GM12874 (cell line): ENCODE data around the gene ZBTB7A.

Source experiments
- CTCF ChIP-seq: IDR thresholded peaks from 2 replicates; pipeline ENCODE4 v1.5.1; 2011; ENCODE audit warnings: low read depth, mild to moderate bottlenecking, control low read depth, low read length, moderate library complexity; ENCODE audit not compliant: insufficient read depth

ZBTB7A gene

GRCh38 chr19:4098493-4098892 lies 31.8 kb upstream of the ZBTB7A start:
- no peak for TF ChIP-seq CTCF

GRCh38 chr19:4097501-4097900 lies 30.8 kb upstream of the ZBTB7A start:
- TF ChIP-seq CTCF, result no peak

DNA sequence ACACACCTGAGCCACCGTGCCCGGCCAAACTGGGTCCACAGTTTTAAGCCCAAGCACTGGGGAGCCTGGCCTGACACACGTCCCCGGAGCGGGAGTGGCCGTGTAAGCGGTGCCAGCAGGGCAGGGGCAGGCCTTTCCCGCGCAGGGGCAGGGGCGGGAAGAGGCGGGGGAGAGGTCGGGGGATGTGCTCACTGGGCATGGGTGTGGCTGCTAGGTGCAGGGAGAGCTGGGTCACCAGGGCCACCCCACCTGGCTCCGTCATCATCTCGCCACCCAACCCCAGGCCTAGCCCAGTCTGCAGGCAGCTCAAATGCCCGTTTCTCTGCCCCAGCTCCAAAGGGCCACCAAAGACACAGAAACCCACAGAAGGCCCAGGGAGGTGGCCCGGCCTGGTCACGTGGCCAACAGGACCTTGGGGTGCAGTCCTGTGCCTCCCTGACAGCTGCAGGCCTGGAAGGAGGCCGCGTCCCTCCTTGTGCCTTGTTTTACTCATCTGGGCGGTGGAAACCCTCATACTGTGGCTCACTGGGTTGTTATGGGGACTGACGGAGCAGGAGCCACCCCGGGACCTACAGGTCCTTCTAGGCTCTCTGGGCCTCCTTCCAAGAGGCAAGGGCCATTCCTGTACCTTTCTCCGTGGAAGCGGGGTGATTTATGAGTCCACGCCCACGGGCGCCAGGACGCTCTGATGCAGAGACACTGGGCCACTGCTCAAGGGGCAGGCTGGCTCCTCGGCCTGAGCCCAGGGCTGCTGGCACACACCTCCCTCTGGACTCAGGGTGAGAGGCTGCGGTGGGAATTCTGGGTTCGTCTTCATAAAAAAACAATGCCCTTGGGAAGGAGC lies 29.6 kb upstream of the ZBTB7A start:
- no peak for TF ChIP-seq CTCF

GRCh38 chr19:4095488-4095844 lies 28.8 kb upstream of the ZBTB7A start:
- TF ChIP-seq CTCF, result no peak

GRCh38 chr19:4094761-4095487 lies 28.2 kb upstream of the ZBTB7A start:
- TF ChIP-seq CTCF, result no peak

DNA sequence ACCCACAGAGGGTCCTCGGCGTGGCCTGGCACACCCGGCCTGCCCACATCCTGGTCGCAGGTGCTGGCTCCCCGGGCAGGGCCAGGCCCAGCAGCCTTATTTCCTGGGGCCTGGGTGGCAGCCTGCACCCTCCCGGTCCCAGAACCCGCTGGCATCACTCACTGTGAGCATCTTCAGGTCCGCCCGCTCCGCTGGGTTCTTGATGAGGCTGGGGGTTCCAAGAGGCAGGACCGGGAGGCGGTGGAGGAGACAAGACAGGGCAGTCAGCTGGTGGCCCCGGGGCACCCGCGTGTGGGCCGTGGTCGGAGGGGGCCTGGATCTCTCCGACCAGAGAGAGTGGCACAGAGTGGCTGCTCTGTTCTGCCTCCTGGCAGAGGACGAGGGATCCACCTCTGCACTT lies 27.6 kb upstream of the ZBTB7A start:
- TF ChIP-seq CTCF, result no peak

- no peak for TF ChIP-seq CTCF
Measured at GRCh38 chr19:4093643-4094175, 27.0 kb upstream of the ZBTB7A start.
